IPS-11a (cell line): Measurements from ENCODE around the gene DUSP8.
"Not testable (repeated sequence)": the region's sequence is repeated elsewhere in the genome, so short reads cannot be mapped to it uniquely, and the experiment has no call there.

Experiments used
- H3K4me3 ChIP-seq: one replicate; pipeline ENCODE4 v1.5.1; 2013; ENCODE audit warnings: low read depth, low read length, control low read depth

DUSP8 gene

DNA sequence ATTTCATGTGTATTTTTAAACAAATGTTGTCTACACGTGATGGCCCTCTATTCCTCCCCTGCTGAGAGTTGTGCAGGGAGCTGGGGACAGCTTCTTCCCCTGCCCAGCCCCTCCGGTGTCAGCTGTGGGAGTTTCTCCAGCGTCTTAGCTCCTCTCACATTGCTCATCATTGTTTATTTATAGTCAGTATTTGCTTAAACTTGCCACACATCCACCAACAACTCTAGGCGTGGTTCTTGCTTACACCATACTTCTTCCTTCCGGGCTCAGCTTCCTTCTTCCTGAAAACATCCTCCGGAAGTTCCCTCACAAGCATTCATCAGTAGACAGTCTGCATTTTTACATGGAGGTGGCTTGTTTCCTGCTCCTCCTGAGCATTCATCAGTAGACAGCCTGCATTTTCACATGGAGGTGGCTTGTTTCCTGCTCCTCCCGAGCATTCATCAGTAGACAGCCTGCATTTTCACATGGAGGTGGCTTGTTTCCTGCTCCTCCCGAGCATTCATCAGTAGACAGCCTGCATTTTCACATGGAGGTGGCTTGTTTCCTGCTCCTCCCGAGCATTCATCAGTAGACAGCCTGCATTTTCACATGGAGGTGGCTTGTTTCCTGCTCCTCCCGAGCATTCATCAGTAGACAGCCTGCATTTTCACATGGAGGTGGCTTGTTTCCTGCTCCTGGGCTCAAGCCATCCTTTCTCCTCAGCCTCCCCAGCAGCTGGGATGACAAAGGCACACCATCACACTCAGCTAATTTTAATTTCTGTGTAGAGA is 17.3 kb upstream of the DUSP8 start:
- H3K4me3 ChIP-seq: not testable (repeated sequence)

GRCh38 chr11:1586699-1587098 is 14.6 kb upstream of the DUSP8 start:
- H3K4me3 ChIP-seq: no peak overlapping the region

DNA sequence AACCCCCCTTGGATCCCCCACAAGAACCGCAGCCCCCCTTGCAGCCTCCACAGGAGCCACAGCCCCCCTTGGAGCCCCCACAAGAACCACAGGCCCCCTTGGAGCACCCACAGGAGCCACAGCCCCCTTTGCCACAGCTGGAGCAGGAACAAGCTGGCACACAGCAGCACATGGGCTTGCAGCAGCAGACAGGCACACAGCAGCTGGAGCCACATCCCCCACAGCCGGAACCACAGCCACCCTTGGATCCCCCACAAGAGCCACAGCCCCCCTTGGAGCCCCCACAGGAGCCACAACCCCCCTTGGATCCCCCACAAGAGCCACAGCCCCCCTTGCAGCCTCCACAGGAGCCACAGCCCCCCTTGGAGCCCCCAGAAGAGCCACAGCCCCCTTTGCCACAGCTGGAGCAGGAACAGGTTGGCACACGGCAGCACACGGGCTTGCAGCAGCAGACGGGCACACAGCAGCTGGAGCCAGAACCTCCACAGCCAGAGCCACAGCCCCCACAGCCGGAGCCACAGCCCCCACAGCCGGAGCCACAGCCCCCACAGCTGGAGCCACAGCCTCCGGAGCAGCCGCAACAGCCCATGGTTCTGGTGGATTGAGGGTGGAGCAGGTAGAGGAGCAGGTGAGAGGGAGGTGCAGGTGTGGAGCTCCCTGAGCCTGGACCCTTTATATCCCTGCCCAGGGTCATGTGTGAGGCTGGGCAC is 12.7 kb upstream of the DUSP8 start, which contains the start of gene KRTAP5-1:
TSS of gene KRTAP5-1 (minus strand) at position 623 of the 710 bp plus-strand sequence. CDS start at position 589, 34 bp downstream.
- not testable (repeated sequence) for H3K4me3 ChIP-seq

GRCh38 chr11:1582909-1583308 is 10.8 kb upstream of the DUSP8 start:
- not testable (repeated sequence) for H3K4me3 ChIP-seq

DNA sequence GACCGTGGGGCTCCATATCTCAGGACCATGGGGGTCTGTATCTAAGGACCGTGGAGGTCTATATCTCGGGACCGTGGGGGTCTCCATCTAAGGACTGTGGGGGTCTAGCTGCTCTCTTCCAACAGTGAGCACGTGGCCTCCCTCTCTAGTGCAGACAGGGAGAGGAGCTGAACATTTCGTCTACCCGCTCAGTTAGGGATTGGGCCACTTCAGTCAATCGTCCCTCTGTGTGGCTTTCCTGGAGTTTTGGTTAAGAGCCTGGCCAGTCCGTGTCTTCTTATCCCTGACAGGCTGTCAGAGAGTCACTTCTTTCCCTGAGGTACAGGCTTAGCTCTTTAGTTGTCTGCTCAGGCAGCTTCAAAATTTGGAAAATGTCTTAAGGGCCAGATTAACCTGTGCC is 9.9 kb upstream of the DUSP8 start:
- H3K4me3 ChIP-seq: no peak overlapping the region

- H3K4me3 ChIP-seq: no peak overlapping the region
Measured at GRCh38 chr11:1576825-1577224, 4.8 kb upstream of the DUSP8 start.

GRCh38 chr11:1575756-1576155 is 3.7 kb upstream of the DUSP8 start:
- H3K4me3 ChIP-seq: not testable (repeated sequence)

GRCh38 chr11:1574933-1575242 is 2.8 kb upstream of the DUSP8 start:
- H3K4me3 ChIP-seq: no peak overlapping the region

DNA sequence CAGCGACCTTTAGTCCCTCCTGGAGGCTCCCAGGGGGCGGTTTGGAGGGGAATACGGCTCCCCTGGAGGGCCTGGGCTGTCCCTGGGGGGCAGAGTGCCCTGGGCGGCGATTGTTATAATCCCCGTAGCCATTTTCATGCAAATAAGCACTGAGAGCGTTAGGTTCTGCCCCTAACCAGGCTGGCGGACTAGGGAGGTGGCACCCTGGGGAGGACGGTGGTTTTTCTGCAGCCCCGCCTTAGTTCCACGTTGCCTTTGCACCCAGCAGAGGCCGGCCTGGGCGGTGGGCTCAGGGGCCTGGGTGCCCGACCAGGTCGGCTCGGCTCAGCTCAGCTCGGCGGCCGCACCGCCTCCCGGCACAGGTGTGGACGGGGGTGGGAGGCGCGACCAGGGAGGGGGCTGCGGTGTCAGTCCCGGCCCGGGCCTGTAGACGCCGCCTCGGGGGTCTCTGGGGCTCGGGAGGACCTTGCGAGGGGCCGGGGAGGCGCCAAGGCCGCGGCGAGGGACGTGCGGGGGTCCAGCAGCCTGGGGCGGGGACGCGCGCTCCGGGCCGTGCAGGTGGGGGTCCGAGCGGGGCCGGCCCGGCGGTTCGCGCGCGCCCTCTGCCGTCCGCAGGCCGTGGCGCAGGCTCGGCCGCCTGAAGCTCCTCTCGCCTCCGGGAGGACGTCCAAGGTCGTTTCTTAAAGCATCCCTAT is 2.3 kb upstream of the DUSP8 start:
- peak overlapping the region; percentile 25 for H3K4me3 ChIP-seq

- H3K4me3 ChIP-seq: peak overlapping the region; percentile 25
Measured at GRCh38 chr11:1573903-1574237, 1.8 kb upstream of the DUSP8 start.

DNA sequence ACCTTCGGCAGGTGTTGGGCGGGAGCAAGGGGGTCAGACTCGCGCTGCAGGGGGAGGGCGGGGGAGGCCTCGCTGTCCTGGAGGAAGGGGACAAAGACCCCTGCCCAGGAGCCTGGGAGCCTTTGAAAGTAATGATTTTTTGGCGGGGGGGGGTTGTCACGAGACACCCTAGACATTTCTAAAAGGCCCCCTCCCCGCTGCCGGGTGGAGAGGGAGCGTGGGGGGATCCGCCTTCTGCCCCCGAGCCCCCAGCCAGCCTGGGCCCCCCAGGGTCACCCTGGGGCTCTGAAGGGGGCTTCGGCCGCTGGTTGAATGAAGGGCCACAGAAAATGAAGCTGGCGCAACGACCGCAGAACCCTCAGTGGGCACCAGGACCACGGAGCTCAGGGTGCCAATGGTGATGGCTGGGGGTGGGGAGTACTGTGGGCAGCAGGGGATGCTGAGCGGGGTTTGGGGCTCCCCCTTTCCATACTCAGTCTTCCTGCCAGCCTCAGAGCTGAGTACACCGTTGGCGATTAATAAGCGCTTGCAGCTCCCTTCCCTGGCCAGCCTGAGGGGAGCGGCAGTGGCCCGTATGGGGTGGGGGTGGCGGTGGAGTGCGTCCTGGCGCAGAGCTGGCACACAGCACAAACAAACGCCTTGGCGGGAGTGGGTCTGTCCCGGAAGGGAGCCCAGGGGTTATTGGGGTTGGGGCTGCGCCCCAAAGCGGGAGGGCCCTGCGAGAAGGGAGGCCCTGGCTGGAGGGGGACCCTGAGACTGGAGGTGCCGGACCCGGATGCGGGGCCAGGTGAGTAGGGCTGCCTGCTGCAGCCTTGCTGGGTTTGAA is 1.2 kb upstream of the DUSP8 start:
- peak overlapping the region; percentile 25 for H3K4me3 ChIP-seq

DNA sequence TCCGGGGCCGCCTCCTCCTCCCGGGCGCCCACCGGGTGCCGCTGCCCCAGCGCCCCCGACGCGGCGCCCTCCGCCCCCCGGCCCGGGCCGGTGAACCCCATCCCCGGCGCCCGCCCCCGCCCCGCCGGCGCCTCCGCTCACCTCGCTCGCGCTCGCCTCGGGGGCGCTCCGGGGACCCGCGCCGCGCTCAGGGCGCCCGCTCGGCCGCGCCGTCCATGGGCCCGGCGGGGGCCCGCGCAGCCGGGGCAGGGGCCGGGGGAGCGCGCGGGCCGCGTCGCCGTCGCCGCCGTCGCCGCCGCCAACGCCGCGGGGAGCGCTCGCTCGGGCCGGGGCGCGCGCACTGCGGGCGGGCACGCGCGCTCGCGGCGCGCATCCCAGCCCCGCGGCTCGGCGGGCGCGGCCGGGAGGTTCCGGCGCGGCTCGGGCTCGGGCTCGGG is 293 bp downstream of the DUSP8 start:
- H3K4me3 ChIP-seq: peak overlapping the region; percentile 50

DNA sequence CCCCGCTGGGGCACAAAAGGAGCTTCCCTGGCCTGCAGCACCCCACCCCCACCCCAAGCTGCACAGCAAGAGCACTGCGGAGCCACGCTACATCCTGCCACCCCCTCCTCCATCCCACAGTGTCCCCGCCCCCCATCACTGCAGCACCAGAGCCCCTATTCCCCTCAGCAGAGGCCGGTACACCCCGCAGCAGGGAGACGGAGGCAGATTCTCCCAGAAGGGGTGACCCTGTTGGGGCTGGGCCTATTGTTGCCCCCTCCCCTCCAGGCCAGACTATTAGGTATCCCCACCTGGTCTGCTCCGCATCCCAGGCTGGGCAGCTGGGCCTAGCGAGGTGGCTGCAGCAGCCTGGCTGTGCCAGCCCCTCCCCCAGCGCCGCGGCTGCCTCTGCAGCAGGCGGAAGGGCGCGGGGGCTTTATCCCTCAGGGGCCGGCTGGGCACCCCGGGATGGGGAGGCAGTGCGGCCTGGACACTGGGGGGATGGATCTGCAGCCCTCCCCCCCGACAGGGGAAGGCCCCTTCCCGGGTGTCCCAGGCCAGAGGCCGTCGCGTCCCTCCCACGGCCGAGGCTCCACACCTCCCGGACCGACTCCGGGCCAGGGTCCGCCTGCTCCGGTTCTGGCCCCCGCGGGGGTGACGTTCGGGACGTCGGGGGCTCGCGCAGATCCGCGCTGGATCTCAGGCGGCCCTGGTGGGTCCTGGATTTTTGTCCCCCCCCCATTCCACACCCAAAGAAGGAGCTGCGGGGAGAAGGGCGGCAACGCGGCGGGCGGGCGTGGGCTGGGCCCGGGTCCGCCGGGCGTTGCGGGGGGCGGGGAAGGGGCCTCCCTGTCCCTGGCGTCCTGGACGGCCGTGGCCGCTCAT is 943 bp downstream of the DUSP8 start:
- peak overlapping the region; percentile 50 for H3K4me3 ChIP-seq

DNA sequence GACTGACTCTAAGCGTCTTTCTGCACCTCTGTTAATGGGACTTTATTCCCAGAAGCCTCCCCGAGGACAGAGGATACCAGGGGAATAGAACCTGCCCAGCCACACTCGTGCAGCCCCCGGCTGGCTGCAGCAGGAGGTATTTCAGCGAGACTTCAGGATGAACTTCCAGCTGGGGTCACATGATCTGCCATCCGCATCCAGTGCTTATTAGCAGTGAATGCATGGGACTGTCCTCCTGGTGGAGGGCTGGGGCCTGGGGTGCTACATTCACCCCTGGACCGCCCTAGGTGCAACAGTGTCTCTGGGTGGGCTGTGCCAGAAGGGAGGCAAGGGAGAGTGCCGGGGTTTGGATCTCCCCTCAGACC is 1.6 kb downstream of the DUSP8 start:
- peak overlapping the region; percentile 13 for H3K4me3 ChIP-seq

DNA sequence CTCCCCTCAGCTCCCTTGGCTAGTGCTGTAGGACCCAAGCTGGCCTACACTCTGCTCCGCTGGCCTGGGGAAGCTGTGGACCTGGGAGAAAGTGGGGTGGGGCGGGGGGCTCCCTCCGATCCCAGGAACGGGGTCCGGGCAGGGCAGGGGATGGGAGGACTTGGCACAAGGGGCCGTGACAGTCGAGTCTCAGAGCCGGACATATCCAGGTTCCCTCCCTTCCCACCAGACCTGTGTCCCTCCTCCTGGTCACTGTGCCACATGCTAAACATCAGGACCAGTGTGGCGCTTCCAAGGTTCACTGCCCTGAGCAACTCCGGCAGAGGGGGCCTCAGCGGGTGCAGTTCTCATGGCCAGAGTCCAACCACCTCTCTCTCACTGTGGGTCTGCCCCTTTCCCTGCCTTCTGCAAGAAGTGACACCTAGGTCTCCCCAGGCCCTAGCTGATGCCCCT is 2.0 kb downstream of the DUSP8 start:
- no peak overlapping the region for H3K4me3 ChIP-seq

DNA sequence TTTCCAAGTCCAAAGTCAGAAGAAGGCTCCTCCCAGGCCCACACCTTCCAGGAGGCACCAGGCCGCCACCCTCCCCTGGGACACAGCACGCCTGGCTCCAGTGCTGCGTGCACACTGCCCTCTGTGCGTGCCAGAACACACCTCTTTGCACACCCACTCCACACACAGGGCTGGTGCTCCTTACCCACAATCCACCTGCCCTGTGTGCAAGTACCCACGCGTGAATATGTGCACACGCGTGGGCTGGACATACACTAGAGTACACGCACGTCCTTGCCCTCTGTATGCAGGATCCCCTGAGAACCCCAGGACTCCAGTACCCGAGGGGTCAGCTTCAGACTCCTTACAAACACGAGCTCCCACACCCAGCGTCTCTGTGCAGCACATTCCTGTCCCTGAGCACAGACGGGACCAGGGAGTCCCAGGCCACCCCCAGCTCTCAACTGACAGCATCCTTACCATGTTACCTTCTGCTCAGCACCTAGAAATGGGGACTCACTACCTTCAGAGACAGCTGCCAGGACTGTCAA is 2.8 kb downstream of the DUSP8 start:
- no peak overlapping the region for H3K4me3 ChIP-seq

GRCh38 chr11:1568441-1568911 is 3.6 kb downstream of the DUSP8 start:
- H3K4me3 ChIP-seq: no peak overlapping the region

GRCh38 chr11:1567721-1568100 is 4.4 kb downstream of the DUSP8 start:
- no peak overlapping the region for H3K4me3 ChIP-seq

GRCh38 chr11:1567052-1567720 is 4.9 kb downstream of the DUSP8 start:
- H3K4me3 ChIP-seq: no peak overlapping the region
